Activated naive CD4-positive, alpha-beta T cell treated with anti-CD3 and anti-CD28 coated beads, Interleukin-2, amount 10 ng/mL, durations not matched to agents 7 days and 5 days (primary cell): ENCODE measurements around the gene SUGP2.

Experiments
- CTCF ChIA-PET: fragments of 350-600 bp; sonication (Branson Sonifier 250); formaldehyde crosslinking; loops from one replicate; lab custom pipeline; 2021; ENCODE audit warnings: antibody characterized with exemption; lab: Charles Lee
- DNase-seq: peaks from one replicate; pipeline ENCODE4 v3.0.0-alpha.2; 2020
- H3K27ac Mint-ChIP-seq: one replicate; pipeline ENCODE4 v1.8.0; 2021; ENCODE audit warnings: mild to moderate bottlenecking, moderate library complexity, mixed read lengths
- H3K27me3 Mint-ChIP-seq: one replicate; pipeline ENCODE4 v1.8.0; 2021; ENCODE audit warnings: mild to moderate bottlenecking, mixed read lengths
- H3K36me3 Mint-ChIP-seq: one replicate; pipeline ENCODE4 v1.8.0; 2021; ENCODE audit warnings: mixed read lengths
- H3K4me1 Mint-ChIP-seq: one replicate; pipeline ENCODE4 v1.8.0; 2021; ENCODE audit warnings: mixed read lengths
- H3K4me3 Mint-ChIP-seq: one replicate; pipeline ENCODE4 v1.8.0; 2021; ENCODE audit warnings: mild to moderate bottlenecking, moderate library complexity, mixed read lengths
- H3K9me3 Mint-ChIP-seq: one replicate; pipeline ENCODE4 v1.8.0; 2021; ENCODE audit warnings: mixed read lengths

Gene SUGP2

GRCh38 chr19:18999016-18999758 is 34.1 kb downstream of the SUGP2 start:
- Mint-ChIP-seq H3K27ac (peak overlapping the region; percentile 78), H3K36me3 (peaks cover 41% of the 10 kb centered on the region), H3K4me1 (peaks cover 21% of the 10 kb centered on the region), H3K27me3 (no peaks in the 10 kb centered on the region), H3K9me3 (no peaks in the 10 kb centered on the region), H3K4me3 (no peak overlapping the region)
- CTCF ChIA-PET = interaction anchor here (1.1 kb wide), 1 partner anchor 12 kb away, joined by 3 read pairs; no protein-coding TSS in a partner anchor
- no peak for DNase-seq

GRCh38 chr19:18998276-18998675 is 35.0 kb downstream of the SUGP2 start:
- peaks cover 45% of the 10 kb centered on the region for H3K36me3 Mint-ChIP-seq
- peak overlapping the region; percentile 78 for H3K27ac Mint-ChIP-seq
- no peak overlapping the region for H3K4me3 Mint-ChIP-seq
- no peaks in the 10 kb centered on the region for H3K9me3 Mint-ChIP-seq
- DNase-seq = no peak
- H3K4me1 Mint-ChIP-seq = peaks cover 21% of the 10 kb centered on the region
- CTCF ChIA-PET = no interaction called here
- H3K27me3 Mint-ChIP-seq = no peaks in the 10 kb centered on the region

- Mint-ChIP-seq H3K27me3 (no peaks in the 10 kb centered on the region), H3K36me3 (peaks cover 45% of the 10 kb centered on the region), H3K4me1 (peaks cover 21% of the 10 kb centered on the region), H3K27ac (no peak overlapping the region), H3K9me3 (no peaks in the 10 kb centered on the region), H3K4me3 (no peak overlapping the region)
- CTCF ChIA-PET = interaction anchor here (1.7 kb wide), 1 partner anchor 10 kb away, joined by 7 read pairs; no protein-coding TSS in a partner anchor
- no peak for DNase-seq
Measured at GRCh38 chr19:18996796-18997394, 36.4 kb downstream of the SUGP2 start.

- Mint-ChIP-seq H3K4me1 (peaks cover 21% of the 10 kb centered on the region), H3K36me3 (peaks cover 42% of the 10 kb centered on the region), H3K27me3 (no peaks in the 10 kb centered on the region), H3K27ac (no peak overlapping the region), H3K4me3 (no peak overlapping the region), H3K9me3 (no peaks in the 10 kb centered on the region)
- CTCF ChIA-PET = interaction anchor here (1.4 to 1.7 kb wide), 2 partner anchors 9 to 178 kb away, joined by 4 to 7 read pairs; no protein-coding TSS in a partner anchor
- DNase-seq = no peak
Measured at GRCh38 chr19:18996351-18996750, 37.0 kb downstream of the SUGP2 start.

- Mint-ChIP-seq H3K27ac (no peak overlapping the region), H3K27me3 (no peaks in the 10 kb centered on the region), H3K9me3 (no peaks in the 10 kb centered on the region), H3K4me3 (no peak overlapping the region), H3K4me1 (peaks cover 21% of the 10 kb centered on the region), H3K36me3 (peaks cover 43% of the 10 kb centered on the region)
- CTCF ChIA-PET = interaction anchor here (1.1 to 1.7 kb wide), 3 partner anchors 9 to 179 kb away, joined by 3 to 7 read pairs (median 4); no protein-coding TSS in a partner anchor
- peak; percentile 29 for DNase-seq
Measured at GRCh38 chr19:18995804-18996241, 37.5 kb downstream of the SUGP2 start.

- H3K27me3 Mint-ChIP-seq = no peaks in the 10 kb centered on the region
Measured at GRCh38 chr19:18993115-18993514, 40.2 kb downstream of the SUGP2 start.

GRCh38 chr19:18992696-18993095 is 40.6 kb downstream of the SUGP2 start:
- H3K27ac Mint-ChIP-seq = no peak overlapping the region
- H3K27me3 Mint-ChIP-seq = peaks cover under 1% of the 10 kb centered on the region
- no peaks in the 10 kb centered on the region for H3K9me3 Mint-ChIP-seq
- no peaks in the 10 kb centered on the region for H3K4me1 Mint-ChIP-seq
- no peak for DNase-seq
- no peak overlapping the region for H3K4me3 Mint-ChIP-seq
- H3K36me3 Mint-ChIP-seq = peaks cover 30% of the 10 kb centered on the region
- CTCF ChIA-PET = no interaction called here

More at GRCh38 chr19:18993115-18993514, 40.2 kb downstream of the SUGP2 start:
- Mint-ChIP-seq H3K4me3 (no peak overlapping the region), H3K4me1 (no peaks in the 10 kb centered on the region), H3K27ac (no peak overlapping the region), H3K36me3 (peaks cover 30% of the 10 kb centered on the region), H3K9me3 (no peaks in the 10 kb centered on the region)
- CTCF ChIA-PET = no interaction called here
- DNase-seq = no peak

GRCh38 chr19:18991468-18991867 is 41.8 kb downstream of the SUGP2 start:
- no peak overlapping the region for H3K4me3 Mint-ChIP-seq
- DNase-seq = no peak
- no peaks in the 10 kb centered on the region for H3K9me3 Mint-ChIP-seq
- CTCF ChIA-PET = no interaction called here
- peak overlapping the region; percentile 24 for H3K27ac Mint-ChIP-seq
- peaks cover 13% of the 10 kb centered on the region for H3K27me3 Mint-ChIP-seq
- no peaks in the 10 kb centered on the region for H3K4me1 Mint-ChIP-seq
- peaks cover 25% of the 10 kb centered on the region for H3K36me3 Mint-ChIP-seq

- no peak overlapping the region for H3K27ac Mint-ChIP-seq
- H3K36me3 Mint-ChIP-seq = peaks cover 25% of the 10 kb centered on the region
- peaks cover 18% of the 10 kb centered on the region for H3K27me3 Mint-ChIP-seq
- no peak for DNase-seq
- CTCF ChIA-PET = no interaction called here
- H3K4me3 Mint-ChIP-seq = no peak overlapping the region
- no peaks in the 10 kb centered on the region for H3K4me1 Mint-ChIP-seq
- no peaks in the 10 kb centered on the region for H3K9me3 Mint-ChIP-seq
Measured at GRCh38 chr19:18991006-18991405, 42.3 kb downstream of the SUGP2 start.

GRCh38 chr19:18990128-18990708 is 43.1 kb downstream of the SUGP2 start:
- H3K9me3 Mint-ChIP-seq = no peaks in the 10 kb centered on the region
- H3K36me3 Mint-ChIP-seq = peaks cover 25% of the 10 kb centered on the region
- H3K27ac Mint-ChIP-seq = no peak overlapping the region
- no peak for DNase-seq
- CTCF ChIA-PET = no interaction called here
- no peak overlapping the region for H3K4me3 Mint-ChIP-seq
- H3K27me3 Mint-ChIP-seq = peaks cover 26% of the 10 kb centered on the region
- no peaks in the 10 kb centered on the region for H3K4me1 Mint-ChIP-seq

GRCh38 chr19:18989316-18989715 is 44.0 kb downstream of the SUGP2 start:
- Mint-ChIP-seq H3K27me3 (peaks cover 35% of the 10 kb centered on the region), H3K4me1 (no peaks in the 10 kb centered on the region), H3K27ac (no peak overlapping the region), H3K9me3 (no peaks in the 10 kb centered on the region), H3K4me3 (no peak overlapping the region), H3K36me3 (peaks cover 24% of the 10 kb centered on the region)
- CTCF ChIA-PET = no interaction called here
- no peak for DNase-seq

- H3K4me3 Mint-ChIP-seq = no peak overlapping the region
- DNase-seq = no peak
- CTCF ChIA-PET = interaction anchor here (1.0 to 1.8 kb wide), 2 partner anchors 9 to 68 kb away, joined by 3 to 7 read pairs; partner anchors contain the start of genes COPE and DDX49
- no peaks in the 10 kb centered on the region for H3K4me1 Mint-ChIP-seq
- H3K27ac Mint-ChIP-seq = no peak overlapping the region
- peaks cover 8% of the 10 kb centered on the region for H3K36me3 Mint-ChIP-seq
- H3K9me3 Mint-ChIP-seq = no peaks in the 10 kb centered on the region
- peaks cover 52% of the 10 kb centered on the region for H3K27me3 Mint-ChIP-seq
Measured at GRCh38 chr19:18987456-18987855, 45.9 kb downstream of the SUGP2 start.

- H3K27me3 Mint-ChIP-seq = peaks cover 73% of the 10 kb centered on the region
- H3K9me3 Mint-ChIP-seq = no peaks in the 10 kb centered on the region
- H3K4me1 Mint-ChIP-seq = no peaks in the 10 kb centered on the region
- no peaks in the 10 kb centered on the region for H3K36me3 Mint-ChIP-seq
- no peak for DNase-seq
- H3K4me3 Mint-ChIP-seq = no peak overlapping the region
- CTCF ChIA-PET = interaction anchor here (0.7 to 1.1 kb wide), 2 partner anchors 41 to 70 kb away, joined by 3 read pairs; no protein-coding TSS in a partner anchor
- H3K27ac Mint-ChIP-seq = no peak overlapping the region
Measured at GRCh38 chr19:18985257-18985656, 48.1 kb downstream of the SUGP2 start.

GRCh38 chr19:18984251-18984650 is 49.1 kb downstream of the SUGP2 start:
- Mint-ChIP-seq H3K4me3 (no peak overlapping the region), H3K4me1 (no peaks in the 10 kb centered on the region), H3K27me3 (peaks cover 74% of the 10 kb centered on the region), H3K27ac (no peak overlapping the region), H3K9me3 (no peaks in the 10 kb centered on the region), H3K36me3 (no peaks in the 10 kb centered on the region)
- DNase-seq = no peak
- CTCF ChIA-PET = no interaction called here
